K562 (cell line): ENCODE results near the gene HOXC4. TPM values are rescaled to one million over a fixed set of nuclear protein-coding genes. Genes with fewer than 3 reads are reported as not detected.

Source experiments
- ATAC-seq: fragments of 200-7000 bp; cut with Tn5 transposase; 3 replicates; pipeline ENCODE4 v1.9.1; 2020; ENCODE audit warnings: moderate library complexity
- BruUV-seq: library from RNA; stranded (reverse); fragments of 400-500 nt; replicated peaks from 2 replicates; lab custom pipeline; 2021; lab: Mats Ljungman, UMichigan
- CTCF ChIA-PET: fragments of 300-600 bp; formaldehyde crosslinking; extraction: SDS; loops from one replicate; lab custom pipeline; 2021; ENCODE audit warnings: low intra/inter-chr PET ratio; lab: Yijun Ruan, JAX
- POLR2A ChIA-PET: fragments of 300-600, 350-650 bp; sonication (Branson Sonifier 250); formaldehyde crosslinking; extraction: SDS; loops from one replicate; lab custom pipeline; 2021; ENCODE audit warnings: antibody characterized with exemption, inconsistent platforms; lab: Yijun Ruan, JAX
- DNase-seq, 4 experiments: peaks; one replicate each; pipeline versions ENCODE4 v3.0.0 to v3.0.0-alpha.2; 2011 to 2018; ENCODE audit warnings: low spot score in 3 of 4, mixed read lengths in 3 of 4; ENCODE audit errors: extremely low read depth in 1 of 4
- FAIRE-seq: peaks from 2 replicates; lab custom pipeline; 2011; peaks lifted over from hg19 to GRCh38; lab: Jason Lieb, UNC
- H2AFZ ChIP-seq: 2 replicates; pipeline ENCODE4 v1.6.0; 2011; ENCODE audit warnings: low read depth, low read length, control low read depth, inconsistent platforms
- H3K27ac ChIP-seq: fragments of 200-600 bp; 3 replicates; pipeline ENCODE4 v1.8.0; 2011; ENCODE audit warnings: low read depth, mild to moderate bottlenecking, control low read depth, inconsistent platforms, low read length, moderate library complexity, mixed read lengths; ENCODE audit errors: extremely low read depth
- H3K27me3 ChIP-seq, 2 experiments: fragments of 300-600 bp in 1 of 2; 2 replicates in 1 of 2; 3 replicates in 1 of 2; pipeline versions ENCODE4 v1.6.0 to v1.8.0; 2011; ENCODE audit warnings: inconsistent platforms in 2 of 2, low read length in 2 of 2, mild to moderate bottlenecking in 1 of 2, mixed read lengths in 1 of 2, moderate library complexity in 1 of 2; ENCODE audit not compliant: control insufficient read depth in 2 of 2, insufficient read depth in 2 of 2
- H3K36me3 ChIP-seq: fragments of 300-600 bp; 3 replicates; pipeline ENCODE4 v1.8.0; 2011; ENCODE audit warnings: mild to moderate bottlenecking, low read length, inconsistent platforms; ENCODE audit not compliant: control insufficient read depth, insufficient read depth
- H3K4me1 ChIP-seq, 2 experiments: fragments of 200-600 bp in 1 of 2; replicated peaks in 1 of 2; 2 replicates in 1 of 2; 3 replicates in 1 of 2; pipeline versions ENCODE4 v1.5.1 to v1.8.0; 2011; ENCODE audit warnings: inconsistent platforms in 2 of 2, low read length in 2 of 2, mild to moderate bottlenecking in 1 of 2, mixed read lengths in 1 of 2, moderate library complexity in 1 of 2; ENCODE audit not compliant: control insufficient read depth in 2 of 2, insufficient read depth in 2 of 2
- H3K4me2 ChIP-seq: 2 replicates; pipeline ENCODE4 v1.6.1; 2011; ENCODE audit warnings: low read length, control low read depth, inconsistent platforms, mixed read lengths; ENCODE audit not compliant: insufficient read depth
- H3K4me3 ChIP-seq: fragments of 200-600 bp; sonication (generic), shearing (Covaris generic); 2 replicates; pipeline ENCODE4 v1.5.1; 2016; ENCODE audit warnings: control low read depth, inconsistent platforms
- H3K79me2 ChIP-seq: fragments of 200-600 bp; 3 replicates; pipeline ENCODE4 v1.8.0; 2011; ENCODE audit warnings: low read length, inconsistent platforms; ENCODE audit not compliant: control insufficient read depth, insufficient read depth
- H3K9ac ChIP-seq, 2 experiments: 2 replicates each; pipeline versions ENCODE4 v1.6.0 to v1.6.1; 2011; ENCODE audit warnings: low read depth in 2 of 2, low read length in 2 of 2, control low read depth in 1 of 2, inconsistent platforms in 1 of 2, mild to moderate bottlenecking in 1 of 2, mixed read lengths in 1 of 2; ENCODE audit not compliant: insufficient read depth in 1 of 2
- H3K9me1 ChIP-seq: one replicate; pipeline ENCODE4 v1.6.0; 2011; ENCODE audit warnings: inconsistent platforms, mild to moderate bottlenecking, low read length, moderate library complexity; ENCODE audit not compliant: control insufficient read depth, insufficient read depth
- H3K9me3 ChIP-seq: replicated peaks from 2 replicates; pipeline ENCODE4 v1.5.1; 2011; ENCODE audit warnings: low read depth, low read length, inconsistent platforms; ENCODE audit not compliant: control insufficient read depth, insufficient read depth
- H4K20me1 ChIP-seq: replicated peaks from 2 replicates; pipeline ENCODE4 v1.6.1; 2011; ENCODE audit warnings: low read length, inconsistent platforms, mixed read lengths; ENCODE audit not compliant: control insufficient read depth, insufficient read depth
- BRF1 ChIP-seq: IDR thresholded peaks from 3 replicates; pipeline ENCODE4 v1.6.1; 2011; ENCODE audit warnings: borderline replicate concordance, mild to moderate bottlenecking; ENCODE audit not compliant: insufficient read length; ENCODE audit errors: extremely low read depth
- FIP1L1 ChIP-seq: fragments of 200-400 bp; formaldehyde crosslinking; IDR thresholded peaks from 2 replicates; pipeline ENCODE4 v1.6.1; 2018; ENCODE audit warnings: mild to moderate bottlenecking, low read depth, low read length; ENCODE audit not compliant: poor library complexity, severe bottlenecking
- MYC ChIP-seq, 2 experiments: fragments of 250-450 bp in 1 of 2; sonication (Bioruptor Pico) in 1 of 2; IDR thresholded peaks; 2 replicates each; pipeline versions ENCODE4 v1.5.1 to v1.6.1; 2012 to 2021; ENCODE audit warnings: low read depth in 2 of 2, borderline replicate concordance in 1 of 2, improper control_type of control experiment in 1 of 2, low read length in 1 of 2, mild to moderate bottlenecking in 1 of 2, moderate library complexity in 1 of 2
- SMC3 ChIP-seq: conservative IDR thresholded peaks from 2 replicates; pipeline ENCODE4 v1.6.1; 2011; ENCODE audit warnings: low read depth, low read length, improper control_type of control experiment; ENCODE audit not compliant: insufficient read depth
- TAF1 ChIP-seq: IDR thresholded peaks from 2 replicates; pipeline ENCODE4 v1.6.1; 2011; ENCODE audit warnings: mild to moderate bottlenecking, low read length, moderate library complexity; ENCODE audit not compliant: insufficient read depth, control insufficient read depth, severe bottlenecking; ENCODE audit errors: extremely low read depth
- TARDBP ChIP-seq: fragments of 450-650 bp; IDR thresholded peaks from 2 replicates; pipeline ENCODE4 v1.6.1; 2016
- THRAP3 ChIP-seq: fragments of 450-650 bp; IDR thresholded peaks from 2 replicates; pipeline ENCODE4 v1.6.1; 2016; ENCODE audit warnings: mild to moderate bottlenecking, inconsistent platforms, borderline replicate concordance
- ZFP91 ChIP-seq: sonication (generic); formaldehyde crosslinking; IDR thresholded peaks from 2 replicates; pipeline ENCODE4 v1.8.0; 2022; ENCODE audit warnings: mild to moderate bottlenecking, missing genetic modification reagents
- ZNF174 ChIP-seq: fragments of 250-450 bp; sonication (Bioruptor Pico); IDR thresholded peaks from 2 replicates; pipeline ENCODE4 v1.4.0; 2020; ENCODE audit warnings: mild to moderate bottlenecking
- ZNF224 ChIP-seq: sonication (generic); formaldehyde crosslinking; IDR thresholded peaks from 2 replicates; pipeline ENCODE4 v1.8.0; 2022; ENCODE audit warnings: mild to moderate bottlenecking, missing genetic modification reagents
- ZNF449 ChIP-seq: fragments of 250-450 bp; sonication (Bioruptor Pico); IDR thresholded peaks from 2 replicates; pipeline ENCODE4 v1.8.0; 2022; ENCODE audit warnings: moderate library complexity, mild to moderate bottlenecking, inconsistent platforms
- ZNF592 ChIP-seq: fragments of 450-650 bp; IDR thresholded peaks from 2 replicates; pipeline ENCODE4 v1.6.1; 2017; ENCODE audit warnings: antibody characterized with exemption, mild to moderate bottlenecking
- in situ Hi-C: fragments of 300-500 bp; cut with MboI; formaldehyde crosslinking; loops from 4 replicates; pipeline ENCODE4 v1.15.0; 2018; ENCODE audit warnings: inconsistent platforms, mixed read lengths
- intact Hi-C: fragments of 100-400 bp; cut with micrococcal nuclease; formaldehyde crosslinking; loops from 2 replicates; pipeline ENCODE4 v1.14.2; 2022
- polyA plus RNA-seq, 8 experiments: library from polyadenylated mRNA; depleted of rRNA in 4 of 8; stranded (reverse) in 5 of 8; unstranded in 3 of 8; fragments of >200 nt; fragmentation: Nextera tagmentation in 2 of 8; fragmentation: Illumina TruSeq in 1 of 8; extraction: Ambion mirVana in 2 of 8; extraction: Trizol in 1 of 8; gene quantifications; 2 replicates each; pipeline versions ENCODE4 v1.2.1 to v1.2.3, GENCODE V29; 2011 to 2014; ENCODE audit warnings: inconsistent platforms in 1 of 8, missing spikeins in 1 of 8
- total RNA-seq, 7 experiments: library from RNA; depleted of rRNA in 6 of 7; stranded (reverse); fragments of >200 nt in 6 of 7; fragmentation: Illumina TruSeq in 2 of 7; extraction: Trizol in 2 of 7; gene quantifications; 2 replicates each; pipeline versions ENCODE4 v1.2.1 to v1.2.3, GENCODE V29; 2011 to 2021; ENCODE audit warnings: low replicate concordance in 1 of 7

HOXC4 gene
- total and polyA plus RNA-seq, 9 of the 15 experiments (the other 6 are each of a cell fraction or from before 2014, with no cell fraction given), result 0.06 to 1.5 (median 0.44) TPM; not detected in 1

GRCh38 chr12:54044425-54045103 lies 9.1 kb upstream of the HOXC4 start (continued):
- TF ChIP-seq FIP1L1 (no peak), BRF1 (no peak), ZNF224 (CRISPR knock-in tag) (no peak)

GRCh38 chr12:54045401-54045800 lies 8.2 kb upstream of the HOXC4 start:
- Histone ChIP-seq H3K36me3 (no peaks in the 10 kb centered on the region), H3K79me2 (no peaks in the 10 kb centered on the region), H3K27me3 (peaks cover 46 to 48% of the 10 kb centered on the region in 2 experiments), H3K4me2 (no peak overlapping the region), H2AFZ (no peak overlapping the region), H4K20me1 (0 out of 2 replicates have a peak, but pooled peaks cover 2% of the 10 kb centered on the region), H3K9me3 (no peaks in the 10 kb centered on the region), H3K9me1 (no peaks in the 10 kb centered on the region), H3K9ac (no peak overlapping the region), H3K27ac (no peak overlapping the region), H3K4me1 (peaks cover 0 to 11% of the 10 kb centered on the region in 2 experiments; a peak in 1 of 5 replicates), H3K4me3 (no peak overlapping the region)
- in situ Hi-C loops (no loop called here), intact Hi-C loops (no loop called here)
- FAIRE-seq (no peak), DNase-seq (no peak), ATAC-seq (no peak)
- CTCF ChIA-PET, result no interaction called here
- no TSS peak for BruUV-seq
- POLR2A ChIA-PET, result interaction anchor here (0.6 to 0.7 kb wide), 3 partner anchors 10 to 1532 kb away, joined by 3 read pairs; no protein-coding TSS in a partner anchor
- TF ChIP-seq ZFP91 (no peak), TAF1 (no peak), ZNF174 (CRISPR knock-in tag) (no peak), TARDBP (no peak), ZNF592 (no peak), MYC (IDR thresholded peaks at IDR 0.05; ENCODE audit: low read depth, low read length) (no peak), MYC (CRISPR knock-in tag; IDR thresholded peaks at IDR 0.05; ENCODE audit: borderline replicate concordance, low read depth) (no peak), THRAP3 (no peak), SMC3 (no peak), ZNF449 (no peak)
